Ishikawa (cell line): ENCODE results near the gene APC.

Experiments used
- EP300 ChIP-seq: IDR thresholded peaks from 2 replicates; pipeline ENCODE4 v1.6.1; 2012; ENCODE audit warnings: borderline replicate concordance
- MAX ChIP-seq: IDR thresholded peaks from 2 replicates; pipeline ENCODE4 v1.6.1; 2012
- USF1 ChIP-seq: IDR thresholded peaks from 2 replicates; pipeline ENCODE4 v1.6.1; 2012
- YY1 ChIP-seq: IDR thresholded peaks from 2 replicates; pipeline ENCODE4 v1.6.1; 2012; ENCODE audit warnings: low read depth

DNA sequence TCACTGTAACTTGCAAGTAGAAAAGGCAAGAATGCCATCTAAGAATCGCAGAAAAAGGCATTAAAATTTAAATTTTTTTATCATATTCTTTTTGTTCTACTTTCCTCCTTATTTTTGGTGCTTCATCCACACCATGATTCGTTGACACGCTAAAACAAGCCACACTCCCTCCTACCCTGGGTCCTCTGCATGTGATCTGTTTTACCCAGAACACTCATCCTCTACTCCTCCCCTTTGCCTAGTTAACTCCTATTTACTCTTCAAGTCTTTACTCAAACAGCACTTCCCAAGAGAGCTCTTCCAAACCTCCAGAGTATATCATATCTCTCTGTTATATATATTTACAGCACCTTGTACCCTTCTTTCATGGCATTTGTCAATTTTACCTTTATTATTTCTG lies 62.0 kb downstream of the APC start:
- TF ChIP-seq YY1 (no peak), MAX (no peak), USF1 (no peak), EP300 (no peak)
